Fibroblast of mammary gland (primary cell): ENCODE data around the gene ASNSD1.
"Not testable (repeated sequence)": the region's sequence is repeated elsewhere in the genome, so short reads cannot be mapped to it uniquely, and the experiment has no call there.

Source experiments
- DNase-seq: peaks from one replicate; pipeline ENCODE4 v3.0.0-alpha.2; 2010; ENCODE audit warnings: low read depth
- H3K4me3 ChIP-seq: 2 replicates; pipeline ENCODE4 v1.5.1; 2011; ENCODE audit warnings: low read depth, mild to moderate bottlenecking, low read length, moderate library complexity; ENCODE audit not compliant: control insufficient read depth
- CTCF ChIP-seq: conservative IDR thresholded peaks from 2 replicates; pipeline ENCODE4 v1.5.1; 2011; ENCODE audit warnings: low read depth, low read length, inconsistent platforms; ENCODE audit not compliant: control insufficient read depth, insufficient read depth

Gene ASNSD1

DNA sequence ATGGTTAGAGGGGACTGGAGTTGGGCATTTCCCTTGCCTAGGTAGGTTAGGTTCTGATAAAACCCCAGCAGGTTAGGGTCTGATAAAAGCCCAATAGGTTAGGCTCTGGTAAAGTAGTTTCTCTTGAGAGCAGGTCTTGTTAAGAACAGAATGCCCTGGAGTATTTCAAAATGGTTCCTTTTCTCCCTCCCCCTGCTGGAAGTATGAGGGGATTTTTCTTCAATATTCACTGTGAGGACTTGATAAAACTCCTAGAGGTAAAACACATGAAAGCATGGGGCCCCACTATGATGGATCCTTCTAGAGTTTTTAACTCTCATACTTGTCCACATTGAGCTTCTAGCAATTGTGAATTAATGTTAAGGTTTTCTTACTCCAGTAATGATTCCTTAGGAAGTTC lies 40.8 kb downstream of the ASNSD1 start:
- no peak overlapping the region for H3K4me3 ChIP-seq
- TF ChIP-seq CTCF, result no peak
- peak; percentile 11 for DNase-seq

GRCh38 chr2:189709501-189710221 lies 48.4 kb downstream of the ASNSD1 start:
- TF ChIP-seq CTCF, result no peak
- H3K4me3 ChIP-seq, result no peak overlapping the region
- DNase-seq, result no peak

- DNase-seq, H3K4me3 ChIP-seq: not testable (repeated sequence)
These were observed 56.3 kb downstream of the ASNSD1 start for GRCh38 chr2:189717593-189717992.

DNA sequence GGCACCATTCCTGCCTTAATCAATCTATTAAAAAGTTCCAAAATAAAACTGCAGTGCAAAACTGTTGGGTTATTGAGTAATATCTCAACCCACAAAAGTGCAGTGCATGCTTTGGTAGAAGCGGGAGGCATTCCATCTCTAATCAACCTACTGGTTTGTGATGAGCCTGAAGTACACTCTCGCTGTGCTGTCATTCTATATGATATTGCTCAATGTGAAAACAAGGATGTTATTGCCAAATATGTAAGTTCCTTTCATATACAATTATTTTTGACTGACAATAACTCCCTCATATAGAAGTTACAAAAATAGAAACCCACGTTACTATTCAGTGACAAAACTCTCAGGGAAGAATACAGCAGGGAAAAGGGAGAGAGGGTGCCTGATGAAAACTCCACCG lies 58.3 kb downstream of the ASNSD1 start:
- no peak overlapping the region for H3K4me3 ChIP-seq
- TF ChIP-seq CTCF, result no peak
- no peak for DNase-seq
